GM12878 (cell line): Measurements from ENCODE around the gene SRM. TPM values are rescaled to one million over a fixed set of nuclear protein-coding genes. Genes with fewer than 3 reads are reported as not detected.

Source experiments
- ASH2L ChIP-seq: fragments of 300-600, 200-600 bp; sonication (generic); IDR thresholded peaks from 2 replicates; pipeline ENCODE4 v1.6.1; 2017; ENCODE audit warnings: low read depth, mild to moderate bottlenecking, borderline replicate concordance
- BMI1 ChIP-seq: fragments of 450-650 bp; IDR thresholded peaks from 2 replicates; pipeline ENCODE4 v1.6.1; 2016; ENCODE audit warnings: mild to moderate bottlenecking, moderate library complexity, borderline replicate concordance
- BRCA1 ChIP-seq: IDR thresholded peaks from 2 replicates; pipeline ENCODE4 v1.6.1; 2011; ENCODE audit warnings: low read depth, low read length, improper control_type of control experiment
- CHD2 ChIP-seq: IDR thresholded peaks from 2 replicates; pipeline ENCODE4 v1.6.1; 2011; ENCODE audit warnings: low read depth, low read length, improper control_type of control experiment, borderline replicate concordance
- DPF2 ChIP-seq: fragments of 450-650 bp; IDR thresholded peaks from 2 replicates; pipeline ENCODE4 v1.6.1; 2017; ENCODE audit warnings: mild to moderate bottlenecking
- EED ChIP-seq: sonication (generic); IDR thresholded peaks from 2 replicates; pipeline ENCODE4 v1.6.1; 2016; ENCODE audit warnings: antibody characterized with exemption, low read depth
- ESRRA ChIP-seq: IDR thresholded peaks from 2 replicates; pipeline ENCODE4 v1.6.1; 2012; ENCODE audit warnings: mild to moderate bottlenecking, low read length, improper control_type of control experiment
- FOS ChIP-seq: IDR thresholded peaks from 3 replicates; pipeline ENCODE4 v1.6.1; 2011; ENCODE audit warnings: borderline replicate concordance; ENCODE audit not compliant: insufficient read length; ENCODE audit errors: extremely low read depth
- GABPA ChIP-seq: IDR thresholded peaks from 2 replicates; pipeline ENCODE4 v1.6.1; 2014; ENCODE audit warnings: antibody characterized with exemption, low read depth, mild to moderate bottlenecking, inconsistent platforms
- IKZF1 ChIP-seq: fragments of 450-650 bp; conservative IDR thresholded peaks from 2 replicates; pipeline ENCODE4 v1.6.1; 2017; ENCODE audit warnings: antibody characterized with exemption, mild to moderate bottlenecking
- IRF4 ChIP-seq: IDR thresholded peaks from 2 replicates; pipeline ENCODE4 v1.6.1; 2011; ENCODE audit warnings: low read depth, low read length
- JUNB ChIP-seq: IDR thresholded peaks from 2 replicates; pipeline ENCODE4 v1.6.1; 2016; ENCODE audit warnings: antibody characterized with exemption, mild to moderate bottlenecking
- MLLT1 ChIP-seq: fragments of 450-650 bp; IDR thresholded peaks from 2 replicates; pipeline ENCODE4 v1.6.1; 2016; ENCODE audit warnings: mild to moderate bottlenecking
- NBN ChIP-seq: fragments of 450-650 bp; IDR thresholded peaks from 2 replicates; pipeline ENCODE4 v1.6.1; 2016
- NFYA ChIP-seq: IDR thresholded peaks from 2 replicates; pipeline ENCODE4 v1.6.1; 2011; ENCODE audit warnings: low read depth, mild to moderate bottlenecking, low read length, improper control_type of control experiment, borderline replicate concordance
- NR2C1 ChIP-seq: fragments of 450-650 bp; IDR thresholded peaks from 2 replicates; pipeline ENCODE4 v1.6.1; 2017; ENCODE audit warnings: antibody characterized with exemption, mild to moderate bottlenecking, moderate library complexity
- NR2F1 ChIP-seq: fragments of 450-650 bp; conservative IDR thresholded peaks from 2 replicates; pipeline ENCODE4 v1.6.1; 2017; ENCODE audit warnings: mild to moderate bottlenecking
- PAX8 ChIP-seq: fragments of 450-650 bp; IDR thresholded peaks from 2 replicates; pipeline ENCODE4 v1.6.1; 2017; ENCODE audit warnings: mild to moderate bottlenecking, moderate library complexity
- POLR2AphosphoS2 ChIP-seq: IDR thresholded peaks from 2 replicates; pipeline ENCODE4 v1.6.1; 2011; ENCODE audit warnings: low read depth, mild to moderate bottlenecking, low read length, improper control_type of control experiment, moderate library complexity
- RBBP5 ChIP-seq: fragments of 200-600 bp; sonication (generic); conservative IDR thresholded peaks from 2 replicates; pipeline ENCODE4 v1.6.1; 2016
- SMARCA5 ChIP-seq: fragments of 450-650 bp; IDR thresholded peaks from 2 replicates; pipeline ENCODE4 v1.6.1; 2017; ENCODE audit warnings: mild to moderate bottlenecking
- STAT3 ChIP-seq: IDR thresholded peaks from 2 replicates; pipeline ENCODE4 v1.6.1; 2011; ENCODE audit warnings: low read depth, low read length, improper control_type of control experiment
- SUPT20H ChIP-seq: IDR thresholded peaks from 2 replicates; pipeline ENCODE4 v1.6.1; 2011; ENCODE audit warnings: low read depth, mild to moderate bottlenecking, low read length, moderate library complexity, borderline replicate concordance; ENCODE audit not compliant: control insufficient read depth
- SUZ12 ChIP-seq: fragments of 200-600 bp; sonication (generic); IDR thresholded peaks from one replicate; pipeline ENCODE4 v1.6.1; 2018; ENCODE audit warnings: antibody characterized with exemption, mild to moderate bottlenecking; ENCODE audit not compliant: unreplicated experiment
- TARDBP ChIP-seq: IDR thresholded peaks from 2 replicates; pipeline ENCODE4 v1.6.1; 2016; ENCODE audit warnings: borderline replicate concordance
- USF2 ChIP-seq: IDR thresholded peaks from 2 replicates; pipeline ENCODE4 v1.6.1; 2011; ENCODE audit warnings: low read depth, low read length, improper control_type of control experiment, borderline replicate concordance
- WRNIP1 ChIP-seq: IDR thresholded peaks from 2 replicates; pipeline ENCODE4 v1.6.1; 2011; ENCODE audit warnings: low read depth, low read length, improper control_type of control experiment, borderline replicate concordance
- YBX1 ChIP-seq: fragments of 450-650 bp; IDR thresholded peaks from 2 replicates; pipeline ENCODE4 v1.6.1; 2016; ENCODE audit warnings: antibody characterized with exemption
- ZBTB33 ChIP-seq: fragments of 450-650 bp; IDR thresholded peaks from 2 replicates; pipeline ENCODE4 v1.6.1; 2017; ENCODE audit warnings: mild to moderate bottlenecking
- polyA plus RNA-seq, 11 experiments: library from polyadenylated mRNA; depleted of rRNA in 4 of 11; unstranded in 6 of 11; stranded (reverse) in 5 of 11; fragments of >200 nt; fragmentation: Nextera tagmentation in 4 of 11; fragmentation: Illumina TruSeq in 1 of 11; extraction: Ambion mirVana in 4 of 11; extraction: Trizol in 1 of 11; gene quantifications; 1 replicate in 1 of 11; 2 replicates in 10 of 11; pipeline versions ENCODE4 v1.2.1 to v1.2.3, GENCODE V29; 2011 to 2016; ENCODE audit warnings: inconsistent platforms in 2 of 11, missing spikeins in 2 of 11, low read depth in 1 of 11
- total RNA-seq, 4 experiments: library from RNA; depleted of rRNA in 3 of 4; stranded (reverse); fragments of >200 nt in 3 of 4; fragmentation: Illumina TruSeq in 1 of 4; extraction: Trizol in 1 of 4; gene quantifications; 2 replicates each; pipeline versions ENCODE4 v1.2.1 to v1.2.3, GENCODE V29; 2013 to 2021
- TF ChIP-seq, protein P1 (sequence below): fragments of 150-350 bp; IDR thresholded peaks from 2 replicates; pipeline ENCODE4 v1.6.1; 2014; ENCODE audit warnings: mild to moderate bottlenecking, low read depth, low read length

The SRM gene
- total and polyA plus RNA-seq, 10 of the 15 experiments (the other 5 are each of a cell fraction or from before 2014, with no cell fraction given) = 16.7 to 255 (median 81.2) TPM

DNA sequence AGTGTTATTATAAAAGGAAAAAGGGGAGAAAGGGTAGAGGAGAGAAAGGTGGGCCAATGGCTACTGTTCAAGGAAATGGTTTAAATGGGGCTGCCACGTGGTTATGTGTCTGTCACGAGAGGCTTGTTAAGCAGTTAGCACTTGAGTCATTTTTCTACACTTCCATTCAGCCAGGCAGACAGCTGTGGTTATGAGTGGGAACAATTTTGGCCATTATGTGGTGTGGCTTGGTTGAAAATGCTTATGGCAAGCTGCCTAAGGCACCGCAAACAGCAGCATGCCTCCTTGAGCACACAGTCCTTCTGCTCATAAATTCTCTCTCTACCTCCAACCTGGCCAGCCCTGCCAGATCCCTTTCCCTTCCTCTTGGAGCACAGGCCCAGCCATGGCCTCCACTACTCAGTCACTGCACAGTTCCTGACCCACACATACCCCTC lies 3.2 kb upstream of the SRM start (continued):
- TF ChIP-seq IRF4 (peak; percentile 80), POLR2AphosphoS2 (no peak), RBBP5 (no peak), WRNIP1 (no peak), PAX8 (no peak), ASH2L (no peak), STAT3 (peak; percentile 74; the same call in 1 of the 2 replicates), NFYA (no peak), YBX1 (no peak), TARDBP (no peak; the same call in 1 of the 2 replicates), BMI1 (peak; percentile 61; the same call in 1 of the 2 replicates), SMARCA5 (no peak), CHD2 (peak; percentile 81; the same call in 1 of the 2 replicates), FOS (no peak), SUPT20H (no peak), IKZF1 (peak; percentile 94), ZBTB33 (no peak), GABPA (no peak), JUNB (peak; percentile 46; the same call in 1 of the 2 replicates), SUZ12 (no peak), BRCA1 (no peak), NR2C1 (no peak), NBN (peak; percentile 94), MLLT1 (peak; percentile 98), ESRRA (no peak), EED (peak; percentile 87), NR2F1 (peak; percentile 76), USF2 (peak; percentile 60), DPF2 (peak; percentile 95)
- TF ChIP-seq, protein P1, sequence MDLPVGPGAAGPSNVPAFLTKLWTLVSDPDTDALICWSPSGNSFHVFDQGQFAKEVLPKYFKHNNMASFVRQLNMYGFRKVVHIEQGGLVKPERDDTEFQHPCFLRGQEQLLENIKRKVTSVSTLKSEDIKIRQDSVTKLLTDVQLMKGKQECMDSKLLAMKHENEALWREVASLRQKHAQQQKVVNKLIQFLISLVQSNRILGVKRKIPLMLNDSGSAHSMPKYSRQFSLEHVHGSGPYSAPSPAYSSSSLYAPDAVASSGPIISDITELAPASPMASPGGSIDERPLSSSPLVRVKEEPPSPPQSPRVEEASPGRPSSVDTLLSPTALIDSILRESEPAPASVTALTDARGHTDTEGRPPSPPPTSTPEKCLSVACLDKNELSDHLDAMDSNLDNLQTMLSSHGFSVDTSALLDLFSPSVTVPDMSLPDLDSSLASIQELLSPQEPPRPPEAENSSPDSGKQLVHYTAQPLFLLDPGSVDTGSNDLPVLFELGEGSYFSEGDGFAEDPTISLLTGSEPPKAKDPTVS = no peak
